ENCODE measurements around the gene IL17A.

IL17A gene

DNA sequence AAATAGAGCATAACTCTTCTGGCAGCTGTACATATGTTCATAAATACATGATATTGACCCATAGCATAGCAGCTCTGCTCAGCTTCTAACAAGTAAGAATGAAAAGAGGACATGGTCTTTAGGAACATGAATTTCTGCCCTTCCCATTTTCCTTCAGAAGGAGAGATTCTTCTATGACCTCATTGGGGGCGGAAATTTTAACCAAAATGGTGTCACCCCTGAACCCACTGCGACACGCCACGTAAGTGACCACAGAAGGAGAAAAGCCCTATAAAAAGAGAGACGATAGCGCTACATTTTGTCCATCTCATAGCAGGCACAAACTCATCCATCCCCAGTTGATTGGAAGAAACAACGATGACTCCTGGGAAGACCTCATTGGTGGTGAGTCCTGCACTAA is at the start of gene IL17A:
Gene IL17A (plus strand): TSS at position 301 of the 400 bp plus-strand sequence. CDS start 57 bp downstream, at position 358.
- DNase-seq = no peak

DNA sequence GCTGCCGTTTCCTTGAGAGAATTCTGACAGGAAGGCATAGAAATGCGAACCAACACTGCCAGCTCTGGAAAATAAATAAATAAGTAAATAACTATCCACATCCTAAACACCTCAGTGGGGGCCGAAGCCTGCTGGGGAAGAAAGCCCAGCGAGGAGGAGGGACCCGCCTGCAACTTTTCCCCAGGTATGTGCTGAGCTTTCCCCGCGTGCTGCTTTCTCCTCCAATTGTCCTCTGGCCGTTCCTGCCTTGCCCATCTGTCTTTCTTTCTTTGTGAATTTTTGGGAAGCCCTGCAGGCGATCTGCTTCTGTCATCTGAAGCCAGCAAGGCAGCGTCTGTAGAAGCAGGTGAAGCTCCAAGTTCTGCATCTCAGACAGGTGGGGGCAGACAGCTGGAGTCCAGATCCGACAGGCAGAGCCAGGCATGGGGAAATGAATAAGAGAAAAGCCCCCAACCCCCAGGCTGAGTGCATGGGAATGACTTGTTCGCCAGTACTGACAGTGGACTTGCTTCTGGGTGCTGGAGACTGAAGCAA is 49.2 kb upstream of the IL17A start:
- no peak for DNase-seq

DNA sequence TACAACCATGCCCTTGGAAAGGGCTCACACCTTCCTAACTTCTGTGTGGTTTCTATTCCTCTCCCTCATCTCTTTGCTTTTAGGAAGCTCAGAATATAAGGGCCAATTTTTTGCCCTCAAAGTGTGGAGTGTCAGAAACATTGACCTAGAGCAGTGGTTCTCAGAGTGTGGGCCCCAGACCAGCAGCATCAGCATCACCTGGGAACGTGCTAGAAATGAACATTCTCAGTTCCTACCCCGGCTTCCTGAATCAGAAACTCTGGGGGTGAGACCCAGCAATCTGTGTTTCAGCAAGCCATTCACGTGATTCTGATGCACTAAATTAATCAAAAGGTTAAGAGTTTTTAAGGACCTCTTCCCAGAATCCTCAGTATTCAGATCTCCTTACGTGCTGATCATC is 47.9 kb upstream of the IL17A start:
- DNase-seq = no peak

DNA sequence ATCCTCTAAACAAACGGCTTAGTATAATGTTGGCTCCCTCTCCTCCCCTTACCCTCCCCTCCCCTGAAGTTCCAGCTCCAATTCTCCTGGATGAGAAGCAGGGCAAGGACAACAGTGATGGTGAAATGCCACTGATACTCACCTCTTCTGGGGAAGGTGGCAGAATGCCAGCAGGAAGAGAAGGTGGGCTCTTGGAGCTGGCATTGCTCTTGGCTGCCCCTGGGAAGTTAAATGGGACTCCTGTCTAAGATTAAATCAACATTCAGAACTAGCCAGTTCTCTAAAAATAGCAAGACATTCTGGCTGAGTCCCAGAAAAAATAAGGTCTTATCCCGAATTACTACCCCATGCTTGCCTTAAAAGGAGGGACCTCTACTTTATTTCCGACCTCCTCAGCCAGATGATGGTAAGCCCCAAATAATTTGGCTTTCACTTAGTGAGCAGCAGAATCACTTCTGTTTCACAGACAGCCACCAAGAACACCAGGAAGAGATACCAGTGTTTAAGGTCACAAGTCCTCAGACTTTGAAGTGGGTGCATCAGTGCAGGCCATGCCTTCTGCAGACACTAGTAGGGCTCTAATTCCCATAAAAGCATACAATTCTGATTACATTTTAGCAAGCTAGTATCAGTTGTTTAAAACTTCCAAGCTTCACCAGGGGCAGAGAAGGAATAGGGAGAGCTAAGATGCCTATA is 46.0 kb upstream of the IL17A start:
- DNase-seq = no peak

DNA sequence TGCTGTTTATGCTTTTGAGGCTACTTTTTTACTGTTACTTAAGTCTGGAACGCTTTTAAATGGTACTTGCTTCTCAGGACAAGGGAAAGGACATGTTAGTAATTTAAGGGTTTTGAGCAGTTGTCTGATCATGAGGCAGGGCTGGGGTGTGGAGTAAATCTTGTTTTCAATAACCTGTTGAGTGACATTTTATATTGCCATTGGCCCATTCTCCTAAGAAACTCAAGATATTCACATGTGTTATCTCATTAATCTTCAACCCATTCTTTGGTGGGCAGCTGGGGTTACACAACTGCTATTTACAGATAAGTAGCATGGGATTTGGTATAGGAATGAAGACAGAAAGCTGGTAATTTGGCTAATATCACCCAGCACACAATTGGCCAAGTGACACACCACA is 44.6 kb upstream of the IL17A start:
- DNase-seq = no peak

DNA sequence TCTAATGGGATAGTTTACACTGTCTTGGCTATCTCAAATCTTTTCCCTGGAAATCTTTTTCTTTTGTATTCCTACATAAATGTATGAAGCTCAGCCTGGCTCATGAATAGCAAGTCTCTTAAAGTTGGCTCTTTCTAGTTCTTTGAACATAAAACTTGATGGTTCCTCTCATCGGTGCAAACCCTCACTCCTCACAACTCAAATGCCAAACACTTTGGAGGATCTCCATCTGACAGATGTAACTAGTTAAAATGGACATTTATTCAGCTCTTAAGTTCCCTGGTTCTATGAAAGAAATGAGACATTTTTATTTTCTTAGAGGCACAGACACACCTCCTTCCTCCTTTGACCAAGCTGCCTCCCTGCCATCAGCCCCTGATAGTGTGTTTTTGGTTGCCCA is 43.6 kb upstream of the IL17A start:
- no peak for DNase-seq

DNA sequence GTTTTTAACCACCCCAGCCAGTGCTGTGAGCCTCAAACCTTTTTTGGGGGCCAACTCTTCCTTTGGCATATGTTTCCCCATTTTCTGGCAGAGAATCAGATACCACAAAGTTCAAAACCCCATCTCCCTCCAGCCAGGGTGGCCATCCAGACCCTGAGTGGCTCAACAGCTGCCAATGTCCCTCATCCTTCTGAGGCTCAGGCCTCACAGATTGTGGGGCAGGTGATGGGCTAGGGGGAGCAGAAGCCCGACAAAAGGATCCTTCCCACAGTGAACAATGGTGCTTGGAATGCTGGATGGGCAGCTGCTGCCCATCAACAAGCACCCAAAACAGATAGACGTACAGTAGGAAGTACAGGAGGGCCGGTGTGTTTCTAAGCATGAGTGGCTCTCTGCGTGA is 42.6 kb upstream of the IL17A start:
- no peak for DNase-seq

DNA sequence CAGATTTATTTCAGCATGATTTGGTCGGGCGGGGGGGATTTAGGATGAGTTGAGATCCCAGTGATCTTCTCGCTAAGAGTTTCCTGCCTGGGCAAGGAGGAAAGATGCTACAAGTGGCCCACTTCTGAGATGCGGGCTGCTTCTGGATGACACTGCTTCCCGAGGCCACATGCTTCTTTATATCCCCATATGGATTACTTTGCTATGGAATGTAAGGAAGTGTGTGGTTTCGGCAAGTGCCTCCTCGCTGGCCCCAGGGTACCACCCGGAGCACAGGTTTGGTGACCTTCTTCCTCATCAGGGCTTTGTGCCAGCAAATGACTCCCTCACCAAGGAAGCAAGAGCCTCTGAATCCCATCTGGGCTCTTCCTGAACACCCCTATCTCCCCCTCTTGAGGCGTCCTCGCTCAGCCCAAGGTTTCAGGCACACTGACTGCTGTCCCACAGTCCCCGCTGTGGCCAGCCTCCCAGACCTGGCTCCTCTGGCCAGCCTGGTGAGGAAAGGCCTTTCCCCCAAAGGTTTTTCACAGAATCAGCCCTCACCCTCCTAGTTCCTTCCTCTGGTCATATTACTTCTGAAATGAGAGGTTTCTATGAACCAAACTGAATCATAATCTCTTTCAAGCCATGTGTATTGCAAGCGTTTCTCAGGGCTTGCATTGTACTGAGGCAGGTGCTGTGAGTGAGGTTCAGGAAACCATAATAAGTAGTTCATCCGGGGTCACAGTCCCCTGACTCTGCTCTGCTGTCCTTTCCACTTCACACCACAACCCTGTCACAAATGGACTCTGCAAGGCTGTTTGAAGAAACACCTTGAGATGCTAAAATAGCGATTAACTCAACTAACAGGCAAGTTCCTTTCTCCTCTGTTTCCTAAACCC is 41.7 kb upstream of the IL17A start:
- no peak for DNase-seq

DNA sequence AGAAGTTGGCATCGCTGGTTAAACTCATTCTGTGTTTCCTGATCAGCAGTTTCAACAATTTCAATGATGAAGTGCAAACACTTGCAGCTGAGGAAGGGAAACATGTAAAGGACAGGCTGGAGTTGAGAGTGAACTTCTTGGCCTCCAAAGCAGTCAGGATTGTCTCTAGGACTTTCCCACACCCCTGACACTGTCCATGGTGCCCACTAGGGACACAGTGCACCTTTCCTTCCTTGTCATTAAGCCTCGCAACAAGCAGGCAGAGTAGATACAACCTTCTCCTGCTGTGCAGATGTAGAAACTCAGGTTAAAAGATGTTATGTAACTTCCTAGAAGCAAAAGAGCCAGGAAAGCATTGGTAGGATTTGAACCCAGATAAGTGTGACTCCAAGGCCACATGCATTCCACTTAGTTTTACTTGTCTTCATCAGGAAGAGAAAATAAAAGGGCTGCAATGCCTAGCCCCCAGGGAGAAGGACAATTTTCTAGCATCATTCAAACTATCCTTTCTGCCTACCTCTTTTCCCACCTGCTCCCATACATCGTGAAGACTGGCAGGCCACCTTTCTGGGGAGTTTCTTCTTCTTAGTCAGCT is 39.2 kb upstream of the IL17A start:
- no peak for DNase-seq

DNA sequence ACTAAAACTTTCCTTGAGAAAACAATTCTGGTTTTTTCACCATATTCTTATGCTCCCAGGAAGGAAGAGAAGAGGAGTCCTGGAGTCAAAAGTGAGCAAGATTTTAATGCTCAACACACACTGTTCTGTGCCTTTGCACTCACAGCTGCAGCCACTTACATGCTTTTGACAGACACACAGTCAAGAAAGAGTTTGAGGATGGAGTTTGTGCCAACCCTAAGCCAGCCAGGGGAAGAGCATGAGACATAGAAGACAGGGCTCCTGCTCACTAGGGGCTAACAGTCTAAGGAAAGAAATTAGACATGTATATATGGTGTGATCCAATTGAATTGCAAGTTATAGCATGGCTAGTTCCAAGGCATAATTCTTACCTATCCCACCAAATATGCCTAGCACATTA is 37.1 kb upstream of the IL17A start:
- no peak for DNase-seq

DNA sequence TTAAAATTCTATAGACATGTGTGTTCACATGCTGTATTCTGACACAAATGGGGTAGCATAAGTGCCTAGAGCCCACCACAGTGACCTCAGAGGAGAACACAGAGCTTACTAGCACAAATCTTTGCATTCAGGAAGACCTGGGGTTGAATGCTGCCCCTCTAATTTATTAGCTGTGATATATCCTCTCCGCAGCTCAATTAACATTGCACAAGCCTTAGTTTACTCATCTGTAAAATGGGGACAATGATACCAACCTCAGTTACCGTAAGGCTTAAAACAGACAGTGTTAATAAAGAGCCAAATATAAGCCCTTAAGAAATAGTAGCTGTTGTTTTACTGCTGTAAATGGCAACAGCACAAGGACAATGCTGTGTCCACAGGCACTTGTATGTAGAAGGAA is 36.2 kb upstream of the IL17A start:
- DNase-seq = no peak

DNA sequence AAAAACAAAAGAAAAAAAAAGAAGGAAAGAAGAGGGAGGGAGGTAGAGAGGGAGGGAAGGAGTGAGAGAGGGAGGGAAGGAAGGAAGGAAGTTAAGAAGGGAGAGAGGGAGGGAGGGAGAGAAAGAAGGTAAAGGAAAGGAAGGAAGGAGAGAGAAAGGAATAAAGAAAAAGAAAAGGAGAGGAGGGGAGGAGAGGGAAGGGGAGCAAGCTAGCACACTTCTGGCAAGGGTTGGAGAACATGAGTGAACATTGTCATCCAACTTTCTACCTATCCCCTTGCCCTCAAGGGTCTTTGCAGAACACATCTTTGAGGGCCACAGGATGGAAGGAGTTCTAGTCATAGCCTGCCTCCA is 34.1 kb upstream of the IL17A start:
- no peak for DNase-seq

DNA sequence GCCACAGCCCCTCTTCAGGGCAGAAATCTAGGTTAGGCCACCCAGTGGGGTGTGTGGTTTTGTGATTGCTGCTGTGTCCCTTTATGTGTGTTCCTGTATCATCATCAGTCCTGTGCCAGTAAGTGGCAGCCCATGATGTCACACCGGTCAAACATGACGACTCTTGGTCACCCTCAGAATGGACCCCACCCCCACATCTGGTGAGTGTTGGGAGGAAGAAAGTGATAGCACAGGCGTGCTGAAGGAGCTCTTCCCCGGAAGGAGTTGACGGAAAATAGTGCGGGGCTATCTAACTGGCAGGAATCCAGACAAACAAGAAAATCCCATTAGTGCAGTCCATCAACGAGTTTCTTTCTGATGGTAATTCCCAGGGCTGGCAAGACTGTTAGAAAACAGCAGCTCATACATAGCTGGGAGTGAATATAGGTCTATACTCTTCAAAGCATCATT is 33.4 kb upstream of the IL17A start:
- DNase-seq = peak; percentile 13

DNA sequence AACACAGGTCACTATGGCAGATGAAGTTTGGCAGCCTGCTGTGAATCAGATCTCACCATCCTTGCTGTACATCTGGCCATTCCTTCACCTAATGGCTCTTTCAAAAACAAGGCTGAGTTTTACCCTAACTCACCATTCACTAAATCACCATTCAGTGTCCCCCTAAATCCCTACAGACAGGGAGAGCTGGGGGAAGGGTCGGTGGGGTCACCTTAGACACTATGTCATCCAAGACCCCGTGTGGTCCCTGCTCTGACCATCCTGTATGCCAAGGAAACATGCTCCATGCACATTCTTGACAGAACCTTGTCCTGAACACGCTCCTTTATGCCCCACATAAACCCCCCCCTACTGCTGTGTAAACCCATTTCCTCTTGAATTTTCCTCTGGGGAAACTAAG is 31.8 kb upstream of the IL17A start:
- no peak for DNase-seq

DNA sequence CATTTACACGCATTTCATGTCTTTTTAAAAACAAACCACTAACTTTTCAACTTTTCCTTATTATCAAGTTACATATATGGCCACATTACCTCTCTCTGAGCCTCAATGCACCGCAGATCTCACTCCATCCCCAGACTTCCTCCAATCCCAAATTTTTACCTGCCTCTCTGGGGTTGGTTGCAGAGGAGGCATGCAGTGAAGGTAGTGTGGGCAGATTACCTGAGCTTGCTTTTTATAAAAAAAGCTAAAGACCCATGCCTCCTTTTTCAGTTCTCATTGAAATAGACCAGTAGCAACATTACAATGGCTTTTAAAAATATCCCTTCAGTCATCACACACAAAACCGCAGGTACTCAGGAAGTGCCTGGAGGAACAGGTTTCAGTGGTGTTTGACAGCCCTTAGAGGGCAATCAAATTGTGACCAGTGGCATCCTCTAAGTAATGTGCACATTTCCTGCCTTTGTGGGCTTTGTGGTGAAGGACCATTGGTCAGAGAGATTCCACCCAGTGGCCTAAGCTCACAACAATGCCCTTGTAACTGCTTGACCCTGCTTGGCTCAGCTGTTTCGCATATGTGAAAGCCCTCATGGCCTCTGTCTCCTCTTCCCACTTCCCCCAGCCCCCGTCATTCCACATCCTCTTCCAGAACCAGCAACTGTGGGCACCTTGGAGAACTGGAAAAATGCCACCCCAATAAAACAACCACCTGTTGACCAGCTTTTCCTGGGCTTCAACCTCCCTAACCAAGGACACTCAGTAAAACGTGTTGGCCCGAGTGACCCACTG is 30.2 kb upstream of the IL17A start:
- DNase-seq = no peak

DNA sequence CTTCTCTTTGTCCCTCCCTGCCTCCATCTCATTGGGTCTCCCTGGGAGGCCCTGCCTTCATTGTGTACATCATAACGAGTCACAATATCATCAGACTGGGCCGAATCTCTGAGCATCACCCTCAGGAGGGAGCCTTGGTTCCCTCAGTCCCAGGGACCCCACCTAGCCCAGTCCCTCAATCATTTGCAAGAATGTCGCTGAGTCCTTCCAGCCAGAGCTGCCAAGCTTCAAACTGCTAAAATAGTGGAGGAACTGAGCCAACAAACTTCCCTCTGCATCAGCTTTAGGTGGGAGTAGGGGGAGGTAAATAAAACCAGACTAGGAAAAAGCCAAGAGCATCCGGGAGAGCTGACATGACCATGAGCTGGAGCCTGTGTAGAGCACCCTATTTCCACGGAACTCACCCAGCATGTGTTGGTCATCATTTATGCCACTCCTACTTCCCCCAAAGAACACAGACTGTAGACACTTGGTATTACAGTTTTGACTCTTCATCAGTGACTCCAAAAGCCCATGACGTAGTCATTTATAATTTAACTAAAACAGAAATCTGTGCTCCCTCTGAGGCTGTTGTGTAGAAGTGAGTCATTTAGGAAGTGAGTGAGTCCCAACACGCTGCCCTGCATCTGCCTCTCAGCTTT is 28.8 kb upstream of the IL17A start:
- DNase-seq = no peak

DNA sequence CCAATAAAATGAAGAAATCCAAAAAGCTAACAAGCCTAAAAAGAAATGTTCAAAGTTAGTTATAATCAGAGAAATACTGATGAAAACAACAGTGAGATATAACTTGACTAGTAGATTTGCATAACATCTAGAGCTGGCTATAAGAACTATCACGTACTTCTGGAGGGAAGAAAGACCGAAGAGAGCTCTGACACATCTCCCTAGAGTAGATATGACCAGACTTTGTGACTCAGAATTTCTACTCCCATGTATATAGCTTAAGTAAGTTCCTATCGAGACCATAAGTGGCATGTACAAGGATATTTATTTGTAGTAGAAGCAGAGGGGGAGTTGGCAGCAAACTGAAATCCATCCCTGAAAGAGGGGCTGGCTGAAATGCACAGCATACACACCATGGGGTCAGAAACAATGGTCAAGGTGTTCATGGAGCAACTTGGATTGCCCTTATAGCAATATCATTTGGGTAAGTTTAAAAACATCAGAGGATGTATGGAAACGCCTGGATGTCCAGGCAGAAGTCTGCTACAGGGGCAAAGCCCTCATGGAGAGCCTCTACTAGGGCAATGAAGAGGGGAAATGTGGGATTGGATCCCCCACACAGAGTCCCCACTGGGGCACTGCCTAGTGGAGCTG is 25.6 kb upstream of the IL17A start:
- DNase-seq = no peak

DNA sequence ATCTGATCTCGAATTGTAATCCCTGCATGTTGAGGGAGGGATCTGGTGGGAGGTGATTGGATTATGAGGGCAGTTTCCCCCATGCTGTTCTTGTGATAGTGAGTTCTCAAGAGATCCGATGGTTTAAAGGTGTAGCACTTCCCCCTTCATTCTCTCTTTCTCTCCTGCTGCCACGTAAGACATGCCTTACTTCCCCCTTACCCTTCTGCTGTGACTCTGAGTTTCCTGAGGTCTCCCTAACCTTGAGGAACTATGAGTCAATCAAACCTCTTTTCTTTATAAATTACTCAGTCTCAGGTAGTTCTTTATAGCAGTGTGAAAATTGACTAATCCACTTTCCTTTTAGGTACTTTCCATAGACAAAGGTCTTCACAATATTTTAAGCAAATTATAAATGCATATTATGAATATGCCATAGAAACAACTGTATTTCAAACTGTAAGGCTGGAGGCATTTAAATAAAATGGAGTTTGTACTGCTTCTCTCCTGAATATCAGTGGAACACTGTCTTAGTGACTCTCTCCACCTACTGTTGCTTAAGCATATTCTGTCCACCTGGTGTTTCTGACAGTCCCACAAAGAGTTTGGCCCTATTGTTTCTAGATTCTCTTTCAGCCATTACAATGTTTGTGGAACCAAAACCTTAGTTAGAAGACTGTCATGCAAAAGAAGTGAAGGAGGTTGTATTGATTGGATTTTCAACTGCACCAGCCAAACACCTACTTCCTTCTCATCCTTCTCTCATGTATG is 24.3 kb upstream of the IL17A start:
- DNase-seq = no peak

DNA sequence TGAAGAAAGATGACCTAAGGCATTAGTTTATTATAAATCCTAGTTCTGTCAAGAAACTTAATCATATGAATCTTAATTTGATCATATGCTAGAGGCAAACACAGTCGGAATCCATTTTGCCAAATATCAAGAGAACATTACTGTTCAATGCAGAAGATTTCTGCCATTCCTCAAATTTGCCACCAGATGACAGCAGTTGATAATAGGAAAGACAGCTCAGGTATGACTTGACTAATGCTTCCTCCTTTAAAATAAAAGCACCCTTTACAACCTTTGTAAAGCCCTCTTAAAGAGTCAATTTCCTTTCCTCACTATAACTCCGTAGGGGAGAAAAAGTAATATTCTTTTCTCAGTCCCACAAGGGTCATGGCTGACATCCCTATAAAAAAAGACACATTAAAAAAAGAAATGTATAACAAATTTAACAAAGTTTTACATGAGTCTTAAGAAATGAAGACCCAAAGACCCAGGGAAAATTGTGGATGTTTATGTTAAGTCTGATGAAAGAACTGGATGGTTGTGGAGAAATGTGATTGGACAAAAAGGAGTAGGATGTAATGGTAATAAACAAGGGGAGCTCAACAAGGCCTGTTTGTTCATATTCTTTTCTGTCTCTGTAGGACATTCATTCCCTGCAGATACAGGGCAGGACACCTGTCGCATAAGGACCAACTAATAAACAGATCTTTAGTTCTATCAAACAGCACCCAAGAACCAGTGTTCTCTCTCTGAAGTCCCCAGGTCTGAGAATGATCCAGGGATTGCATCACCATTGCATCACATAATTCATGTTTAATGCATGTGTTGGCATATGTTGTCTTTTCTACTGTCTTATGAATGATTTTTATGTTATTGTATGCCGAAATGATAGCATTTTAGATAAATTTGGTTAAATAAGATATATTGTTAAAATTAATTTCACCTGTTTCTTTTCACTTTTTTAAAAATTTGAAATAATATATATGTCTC is 23.0 kb upstream of the IL17A start:
- DNase-seq = peak; percentile 58

Data from NCI-H748 treated with DMSO at 0.1 percent for 48 hours (cell line).